ENCODE results near the gene GNAO1.

GNAO1 gene

GRCh38 chr16:56260378-56261160, 69.3 kb downstream of the GNAO1 start:
- no CpG with 5 or more reads among the region's 13 CpGs for WGBS, 2 donors (ENCODE audit: extremely low coverage in 2 of 2, insufficient read length in 2 of 2, insufficient replicate concordance in 1 of 2)
- Histone ChIP-seq H4K8ac (ENCODE audit: low read depth, low read length) (no peak overlapping the region), H3K9me3 (replicated peaks in 1 of 2; ENCODE audit: control insufficient read depth in 2 of 2, insufficient read depth in 1 of 2, low read depth in 1 of 2, low read length in 2 of 2) (no peaks in the 10 kb centered on the region), H3K4me2 (ENCODE audit: insufficient read depth, low read length, poor library complexity, severe bottlenecking) (no peak overlapping the region), H2BK15ac (ENCODE audit: low read length) (no peak overlapping the region), H3K27me3 (ENCODE audit: control insufficient read depth in 3 of 3, insufficient read depth in 3 of 3, low read depth in 1 of 3, low read length in 3 of 3) (peaks cover 0 to 5% (median 0%) of the 10 kb centered on the region in 3 experiments), H2BK120ac (ENCODE audit: low read depth, low read length) (no peak overlapping the region), H4K91ac (ENCODE audit: low read depth, low read length, poor library complexity) (no peak overlapping the region), H3K36me3 (replicated peaks in 1 of 2; ENCODE audit: control insufficient read depth in 2 of 2, insufficient read depth in 2 of 2, low read length in 2 of 2) (no peaks in the 10 kb centered on the region), H3K18ac (ENCODE audit: low read length) (peak overlapping the region; percentile 32), H3K79me1 (ENCODE audit: low read depth, low read length) (no peaks in the 10 kb centered on the region), H3K9ac (ENCODE audit: low read depth, low read length, poor library complexity) (no peak overlapping the region), H2AK5ac (ENCODE audit: low read depth, low read length) (no peak overlapping the region), H2BK5ac (ENCODE audit: low read length) (no peak overlapping the region), H3K4me3 (ENCODE audit: low read length in 2 of 2) (no peak overlapping the region), H3K27ac (replicated peaks; ENCODE audit: low read length) (no peak overlapping the region), H3K4ac (ENCODE audit: low read length) (no peak overlapping the region), H2AFZ (ENCODE audit: low read length) (no peak overlapping the region), H3K23ac (ENCODE audit: low read depth, low read length, poor library complexity) (no peak overlapping the region), H3K14ac (ENCODE audit: low read length) (no peak overlapping the region), H2BK12ac (ENCODE audit: low read length) (no peak overlapping the region), H3K4me1 (ENCODE audit: control insufficient read depth in 2 of 2, insufficient read depth in 1 of 2, low read depth in 1 of 2, low read length in 2 of 2) (peaks cover 7 to 19% of the 10 kb centered on the region in 2 donors)
- no peak for DNase-seq (ENCODE audit: low spot score)

- no peak overlapping the region for H3K4me2 ChIP-seq (ENCODE audit: insufficient read depth, low read length, poor library complexity, severe bottlenecking)
- no peak overlapping the region for H3K4me3 ChIP-seq (ENCODE audit: low read length in 2 of 2)
- H3K27me3 ChIP-seq (ENCODE audit: control insufficient read depth in 3 of 3, insufficient read depth in 3 of 3, low read depth in 1 of 3, low read length in 3 of 3) = no peaks in the 10 kb centered on the region
- no peak overlapping the region for H2BK15ac ChIP-seq (ENCODE audit: low read length)
- no peak overlapping the region for H3K9ac ChIP-seq (ENCODE audit: low read depth, low read length, poor library complexity)
- no peaks in the 10 kb centered on the region for H3K79me1 ChIP-seq (ENCODE audit: low read depth, low read length)
- WGBS, 2 donors (ENCODE audit: extremely low coverage in 2 of 2, insufficient read length in 2 of 2, insufficient replicate concordance in 1 of 2) = no CpG with 5 or more reads among the region's 7 CpGs
- H2BK5ac ChIP-seq (ENCODE audit: low read length) = no peak overlapping the region
- H4K8ac ChIP-seq (ENCODE audit: low read depth, low read length) = no peak overlapping the region
- no peak overlapping the region for H2AK5ac ChIP-seq (ENCODE audit: low read depth, low read length)
- H3K18ac ChIP-seq (ENCODE audit: low read length) = no peak overlapping the region
- H3K9me3 ChIP-seq (replicated peaks in 1 of 2; ENCODE audit: control insufficient read depth in 2 of 2, insufficient read depth in 1 of 2, low read depth in 1 of 2, low read length in 2 of 2) = no peaks in the 10 kb centered on the region
- no peak for DNase-seq (ENCODE audit: low spot score)
- no peaks in the 10 kb centered on the region for H3K36me3 ChIP-seq (replicated peaks in 1 of 2; ENCODE audit: control insufficient read depth in 2 of 2, insufficient read depth in 2 of 2, low read length in 2 of 2)
- H2BK120ac ChIP-seq (ENCODE audit: low read depth, low read length) = no peak overlapping the region
- no peak overlapping the region for H2BK12ac ChIP-seq (ENCODE audit: low read length)
- no peak overlapping the region for H3K14ac ChIP-seq (ENCODE audit: low read length)
- no peak overlapping the region for H2AFZ ChIP-seq (ENCODE audit: low read length)
- H3K4me1 ChIP-seq (ENCODE audit: control insufficient read depth in 2 of 2, insufficient read depth in 1 of 2, low read depth in 1 of 2, low read length in 2 of 2) = peaks cover 7 to 19% of the 10 kb centered on the region in 2 donors
- no peak overlapping the region for H3K27ac ChIP-seq (replicated peaks; ENCODE audit: low read length)
- no peak overlapping the region for H4K91ac ChIP-seq (ENCODE audit: low read depth, low read length, poor library complexity)
- no peak overlapping the region for H3K23ac ChIP-seq (ENCODE audit: low read depth, low read length, poor library complexity)
- no peak overlapping the region for H3K4ac ChIP-seq (ENCODE audit: low read length)
Measured at GRCh38 chr16:56261656-56262055, 70.4 kb downstream of the GNAO1 start.

- Histone ChIP-seq H2BK12ac (ENCODE audit: low read length) (no peak overlapping the region), H2BK15ac (ENCODE audit: low read length) (no peak overlapping the region), H3K18ac (ENCODE audit: low read length) (no peak overlapping the region), H3K27me3 (ENCODE audit: control insufficient read depth in 3 of 3, insufficient read depth in 3 of 3, low read depth in 1 of 3, low read length in 3 of 3) (no peaks in the 10 kb centered on the region), H4K91ac (ENCODE audit: low read depth, low read length, poor library complexity) (no peak overlapping the region), H3K4me2 (ENCODE audit: insufficient read depth, low read length, poor library complexity, severe bottlenecking) (no peak overlapping the region), H3K14ac (ENCODE audit: low read length) (no peak overlapping the region), H2BK120ac (ENCODE audit: low read depth, low read length) (no peak overlapping the region), H3K4me1 (ENCODE audit: control insufficient read depth in 2 of 2, insufficient read depth in 1 of 2, low read depth in 1 of 2, low read length in 2 of 2) (peaks cover 7 to 19% of the 10 kb centered on the region in 2 donors), H3K4ac (ENCODE audit: low read length) (no peak overlapping the region), H3K27ac (replicated peaks; ENCODE audit: low read length) (no peak overlapping the region), H3K4me3 (ENCODE audit: low read length in 2 of 2) (no peak overlapping the region), H2BK5ac (ENCODE audit: low read length) (no peak overlapping the region), H3K36me3 (replicated peaks in 1 of 2; ENCODE audit: control insufficient read depth in 2 of 2, insufficient read depth in 2 of 2, low read length in 2 of 2) (no peaks in the 10 kb centered on the region), H3K9ac (ENCODE audit: low read depth, low read length, poor library complexity) (no peak overlapping the region), H4K8ac (ENCODE audit: low read depth, low read length) (no peak overlapping the region), H2AK5ac (ENCODE audit: low read depth, low read length) (no peak overlapping the region), H3K9me3 (replicated peaks in 1 of 2; ENCODE audit: control insufficient read depth in 2 of 2, insufficient read depth in 1 of 2, low read depth in 1 of 2, low read length in 2 of 2) (no peaks in the 10 kb centered on the region), H3K23ac (ENCODE audit: low read depth, low read length, poor library complexity) (no peak overlapping the region), H2AFZ (ENCODE audit: low read length) (no peak overlapping the region), H3K79me1 (ENCODE audit: low read depth, low read length) (no peaks in the 10 kb centered on the region)
- no CpG with 5 or more reads among the region's 5 CpGs for WGBS, 2 donors (ENCODE audit: extremely low coverage in 2 of 2, insufficient read length in 2 of 2, insufficient replicate concordance in 1 of 2)
- DNase-seq (ENCODE audit: low spot score) = no peak
Measured at GRCh38 chr16:56262148-56262547, 70.9 kb downstream of the GNAO1 start.

- no peak overlapping the region for H3K18ac ChIP-seq (ENCODE audit: low read length)
- no peak overlapping the region for H3K27ac ChIP-seq (replicated peaks; ENCODE audit: low read length)
- no peak overlapping the region for H2AK5ac ChIP-seq (ENCODE audit: low read depth, low read length)
- no peak for DNase-seq (ENCODE audit: low spot score)
- H2BK12ac ChIP-seq (ENCODE audit: low read length) = no peak overlapping the region
- no peak overlapping the region for H3K4me2 ChIP-seq (ENCODE audit: insufficient read depth, low read length, poor library complexity, severe bottlenecking)
- no peak overlapping the region for H3K9ac ChIP-seq (ENCODE audit: low read depth, low read length, poor library complexity)
- no peaks in the 10 kb centered on the region for H3K9me3 ChIP-seq (replicated peaks in 1 of 2; ENCODE audit: control insufficient read depth in 2 of 2, insufficient read depth in 1 of 2, low read depth in 1 of 2, low read length in 2 of 2)
- no peak overlapping the region for H4K8ac ChIP-seq (ENCODE audit: low read depth, low read length)
- no peak overlapping the region for H2BK120ac ChIP-seq (ENCODE audit: low read depth, low read length)
- no peaks in the 10 kb centered on the region for H3K36me3 ChIP-seq (replicated peaks in 1 of 2; ENCODE audit: control insufficient read depth in 2 of 2, insufficient read depth in 2 of 2, low read length in 2 of 2)
- no peaks in the 10 kb centered on the region for H3K79me1 ChIP-seq (ENCODE audit: low read depth, low read length)
- no peak overlapping the region for H3K23ac ChIP-seq (ENCODE audit: low read depth, low read length, poor library complexity)
- H2BK15ac ChIP-seq (ENCODE audit: low read length) = no peak overlapping the region
- no peaks in the 10 kb centered on the region for H3K27me3 ChIP-seq (ENCODE audit: control insufficient read depth in 3 of 3, insufficient read depth in 3 of 3, low read depth in 1 of 3, low read length in 3 of 3)
- H2AFZ ChIP-seq (ENCODE audit: low read length) = no peak overlapping the region
- no peak overlapping the region for H3K14ac ChIP-seq (ENCODE audit: low read length)
- no peak overlapping the region for H4K91ac ChIP-seq (ENCODE audit: low read depth, low read length, poor library complexity)
- H3K4ac ChIP-seq (ENCODE audit: low read length) = no peak overlapping the region
- WGBS, 2 donors (ENCODE audit: extremely low coverage in 2 of 2, insufficient read length in 2 of 2, insufficient replicate concordance in 1 of 2) = no CpG with 5 or more reads among the region's 9 CpGs
- no peak overlapping the region for H3K4me3 ChIP-seq (ENCODE audit: low read length in 2 of 2)
- no peak overlapping the region for H2BK5ac ChIP-seq (ENCODE audit: low read length)
- peaks cover 7 to 19% of the 10 kb centered on the region in 2 donors for H3K4me1 ChIP-seq (ENCODE audit: control insufficient read depth in 2 of 2, insufficient read depth in 1 of 2, low read depth in 1 of 2, low read length in 2 of 2)
Measured at GRCh38 chr16:56262551-56263245, 71.4 kb downstream of the GNAO1 start.
